22Rv1 (cell line): ENCODE measurements around the gene DTNB.
"Not testable (repeated sequence)": the region's sequence is repeated elsewhere in the genome, so short reads cannot be mapped to it uniquely, and the experiment has no call there.

Experiments used
- H3K27ac ChIP-seq: fragments of 450-650 bp; 2 replicates; pipeline ENCODE4 v1.5.1; 2017
- ZFX ChIP-seq: fragments of 450-650 bp; IDR thresholded peaks from 2 replicates; pipeline ENCODE4 v1.6.1; 2017; ENCODE audit warnings: antibody characterized with exemption, borderline replicate concordance
- TF ChIP-seq, protein P1 (sequence below): fragments of 450-650 bp; IDR thresholded peaks from 2 replicates; pipeline ENCODE4 v1.5.1; 2017; ENCODE audit warnings: mild to moderate bottlenecking

The DTNB gene

DNA sequence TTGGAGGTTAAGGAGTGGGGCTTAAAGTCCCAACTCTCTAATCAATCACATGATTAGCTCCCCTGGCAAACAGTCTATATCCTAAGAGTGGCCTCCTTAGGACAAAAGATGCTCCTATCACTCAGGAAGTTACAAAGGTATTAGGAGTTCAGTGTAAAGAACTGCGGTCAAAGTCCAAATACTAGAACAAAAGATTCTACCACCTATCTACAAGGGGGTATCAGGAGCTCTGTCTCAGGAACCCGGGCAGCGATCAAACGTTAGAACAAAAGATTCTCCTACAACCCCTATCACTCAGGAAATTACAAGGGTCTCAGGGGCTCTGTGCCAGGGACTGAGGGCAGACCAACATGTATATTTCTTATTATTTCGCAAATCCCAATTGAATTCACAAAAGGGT, 58.0 kb downstream of the DTNB start:
- TF ChIP-seq, protein P1, sequence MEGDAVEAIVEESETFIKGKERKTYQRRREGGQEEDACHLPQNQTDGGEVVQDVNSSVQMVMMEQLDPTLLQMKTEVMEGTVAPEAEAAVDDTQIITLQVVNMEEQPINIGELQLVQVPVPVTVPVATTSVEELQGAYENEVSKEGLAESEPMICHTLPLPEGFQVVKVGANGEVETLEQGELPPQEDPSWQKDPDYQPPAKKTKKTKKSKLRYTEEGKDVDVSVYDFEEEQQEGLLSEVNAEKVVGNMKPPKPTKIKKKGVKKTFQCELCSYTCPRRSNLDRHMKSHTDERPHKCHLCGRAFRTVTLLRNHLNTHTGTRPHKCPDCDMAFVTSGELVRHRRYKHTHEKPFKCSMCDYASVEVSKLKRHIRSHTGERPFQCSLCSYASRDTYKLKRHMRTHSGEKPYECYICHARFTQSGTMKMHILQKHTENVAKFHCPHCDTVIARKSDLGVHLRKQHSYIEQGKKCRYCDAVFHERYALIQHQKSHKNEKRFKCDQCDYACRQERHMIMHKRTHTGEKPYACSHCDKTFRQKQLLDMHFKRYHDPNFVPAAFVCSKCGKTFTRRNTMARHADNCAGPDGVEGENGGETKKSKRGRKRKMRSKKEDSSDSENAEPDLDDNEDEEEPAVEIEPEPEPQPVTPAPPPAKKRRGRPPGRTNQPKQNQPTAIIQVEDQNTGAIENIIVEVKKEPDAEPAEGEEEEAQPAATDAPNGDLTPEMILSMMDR = no peak
- TF ChIP-seq ZFX = no peak
- H3K27ac ChIP-seq = no peak overlapping the region

DNA sequence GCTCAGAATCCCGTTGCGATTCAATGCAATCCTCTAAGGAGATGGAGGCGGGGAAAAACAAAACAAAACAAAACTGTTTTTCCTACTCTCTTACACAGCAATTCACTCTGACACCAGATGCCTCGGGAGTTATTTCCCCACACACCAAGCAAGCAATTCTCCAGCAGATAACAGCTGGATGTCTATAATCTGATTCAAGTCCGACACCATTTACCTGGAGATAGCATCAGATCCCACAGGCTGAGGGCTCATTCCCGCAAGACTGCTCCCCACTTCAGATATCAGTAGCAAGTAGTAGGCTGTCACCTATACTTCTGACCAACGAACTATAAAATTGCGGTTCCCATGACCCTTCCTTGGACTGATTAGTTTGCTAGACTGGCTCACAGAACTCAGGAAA, 58.7 kb downstream of the DTNB start:
- H3K27ac ChIP-seq = no peak overlapping the region
- no peak for TF ChIP-seq ZFX
- TF ChIP-seq, protein P1 = no peak

DNA sequence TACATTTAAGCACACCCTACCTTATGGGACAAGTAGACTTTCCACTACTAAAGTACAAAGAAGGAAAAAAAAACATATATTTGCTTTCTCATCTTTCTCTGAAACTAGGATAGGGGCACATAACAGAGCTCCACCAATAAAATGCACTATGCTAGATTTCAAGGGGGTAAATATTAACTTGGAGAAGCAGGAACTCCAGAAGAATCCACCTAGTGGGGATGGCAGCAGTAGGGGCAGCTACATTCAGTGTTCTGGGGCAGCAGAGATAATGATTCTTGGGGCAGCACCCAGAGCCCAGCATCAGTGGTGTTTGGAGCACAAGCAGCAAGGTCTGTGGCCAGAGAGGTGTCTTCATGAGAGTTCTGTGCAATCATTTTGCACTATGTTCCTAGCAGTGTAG, 64.7 kb downstream of the DTNB start:
- TF ChIP-seq, protein P1 = no peak
- no peak for TF ChIP-seq ZFX
- no peak overlapping the region for H3K27ac ChIP-seq

DNA sequence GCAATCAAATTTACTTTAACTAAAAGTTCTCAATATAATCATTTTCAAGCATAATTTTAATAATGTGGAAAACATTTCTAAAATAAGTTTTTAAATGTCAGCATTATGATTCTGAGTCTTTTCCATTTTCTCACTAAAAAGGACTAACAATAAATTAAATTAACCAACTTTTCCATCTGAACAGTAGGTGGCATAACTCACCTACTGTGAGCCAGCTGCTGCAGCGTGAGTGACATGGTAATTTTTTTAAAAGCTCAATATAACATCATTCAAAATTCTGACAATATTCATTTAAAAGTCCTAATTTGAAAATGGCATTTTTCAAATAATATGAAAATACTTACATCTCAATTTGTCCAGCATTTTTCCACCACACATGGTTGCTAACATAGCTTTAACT, 66.5 kb downstream of the DTNB start:
- no peak overlapping the region for H3K27ac ChIP-seq
- TF ChIP-seq, protein P1 = peak; percentile 79
- TF ChIP-seq ZFX = no peak

DNA sequence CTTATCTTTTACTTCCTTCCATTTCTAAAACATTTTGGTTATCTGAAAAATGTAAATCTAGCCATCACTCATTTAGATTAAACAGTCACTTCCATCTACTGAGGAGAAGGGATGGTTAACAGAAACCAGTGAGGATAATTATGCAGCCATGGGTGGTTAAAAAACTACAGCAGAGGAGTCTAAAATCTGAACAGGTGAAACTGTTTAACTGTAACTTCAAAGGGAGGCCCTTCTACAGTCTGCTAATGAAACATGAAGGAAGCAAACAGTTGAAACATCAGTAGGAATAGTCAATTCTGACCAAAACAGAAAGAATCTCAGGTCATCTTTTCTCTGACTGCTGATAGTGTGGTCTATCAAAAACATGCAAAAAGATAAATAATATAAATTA, 71.0 kb downstream of the DTNB start:
- no peak overlapping the region for H3K27ac ChIP-seq
- TF ChIP-seq, protein P1 = no peak
- no peak for TF ChIP-seq ZFX

DNA sequence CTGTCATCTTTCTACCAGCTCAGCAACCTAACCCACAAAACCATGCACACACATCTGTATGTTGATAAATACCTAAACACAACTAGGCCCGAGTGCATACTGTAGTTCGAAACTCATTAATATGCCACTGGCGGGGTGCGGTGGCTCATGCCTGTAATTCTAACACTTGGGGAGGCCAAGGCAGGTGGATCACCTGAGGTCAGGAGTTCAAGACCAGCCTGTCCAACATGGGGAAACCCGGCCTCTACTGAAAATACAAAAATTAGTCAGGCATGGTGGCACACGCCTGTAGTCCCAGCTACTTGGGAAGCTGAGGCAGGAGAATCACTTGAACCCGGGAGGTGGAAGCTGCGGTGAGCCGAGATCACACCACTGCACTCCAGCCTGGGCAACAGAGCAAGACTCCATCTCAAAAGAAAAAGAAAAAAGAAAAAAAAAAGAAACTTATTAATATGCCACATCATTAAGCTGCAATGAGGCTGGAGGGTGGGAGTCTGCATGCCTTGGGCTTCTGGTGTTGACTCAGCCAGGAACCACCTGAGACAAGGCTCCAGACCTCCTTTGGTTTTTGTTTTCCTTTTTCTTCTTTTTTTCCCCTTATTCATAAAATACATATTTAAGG, 71.6 kb downstream of the DTNB start:
- not testable (repeated sequence) for H3K27ac ChIP-seq

DNA sequence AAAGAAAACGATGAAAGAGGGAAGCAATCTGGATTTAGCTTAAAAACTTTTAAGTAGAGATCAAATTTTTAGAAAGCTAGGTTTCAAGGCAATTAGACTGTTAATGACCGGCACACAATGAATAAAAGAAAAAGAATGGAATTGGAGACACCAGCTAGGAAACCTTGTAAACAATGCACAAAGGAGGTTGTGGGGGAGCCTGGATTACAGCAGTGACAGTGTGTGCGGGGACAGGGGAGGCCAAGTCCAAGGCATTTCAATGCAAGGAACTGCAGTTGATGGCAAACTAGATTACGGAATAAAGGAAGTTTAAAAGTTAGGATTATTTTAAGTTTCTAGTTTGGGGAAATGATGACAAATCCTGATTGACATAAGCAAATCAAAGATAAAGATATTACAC, 74.5 kb downstream of the DTNB start:
- no peak overlapping the region for H3K27ac ChIP-seq
- TF ChIP-seq, protein P1 = no peak
- no peak for TF ChIP-seq ZFX

DNA sequence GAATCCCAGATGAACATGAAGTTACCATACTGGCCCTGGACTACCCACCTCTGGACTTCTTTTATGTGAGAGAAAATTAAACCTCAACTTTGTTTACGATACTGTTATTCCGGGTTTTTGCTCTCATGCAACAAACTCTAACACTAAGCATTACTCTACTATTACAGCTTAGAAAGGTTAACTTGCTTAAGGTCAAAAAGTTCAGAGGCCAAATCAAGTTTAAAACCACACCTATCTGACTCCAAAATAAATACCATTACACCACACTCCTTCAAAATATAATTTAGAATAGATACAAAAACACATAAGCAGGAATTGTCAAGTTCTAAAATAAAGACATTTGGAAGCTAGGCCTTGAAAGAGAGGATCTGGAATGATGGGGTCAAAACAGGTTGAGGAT, 75.0 kb downstream of the DTNB start:
- H3K27ac ChIP-seq = no peak overlapping the region
- no peak for TF ChIP-seq ZFX
- TF ChIP-seq, protein P1 = no peak
